Trophoblast cell (in vitro differentiated cells and primary cell): Measurements from ENCODE around the gene OR1M1.
"Not testable (repeated sequence)": the region's sequence is repeated elsewhere in the genome, so short reads cannot be mapped to it uniquely, and the experiment has no call there.

Experiments
- DNase-seq, 2 donors: peaks; one replicate each; pipeline ENCODE4 v3.0.0-alpha.2; 2016
- H2AFZ ChIP-seq: 2 replicates; pipeline ENCODE4 v1.6.1; 2013; ENCODE audit warnings: low read length, moderate library complexity, mild to moderate bottlenecking; ENCODE audit not compliant: insufficient read depth, poor library complexity
- H2AK5ac ChIP-seq: 2 replicates; pipeline ENCODE4 v1.6.1; 2013; ENCODE audit warnings: mild to moderate bottlenecking, low read length
- H2BK120ac ChIP-seq: 2 replicates; pipeline ENCODE4 v1.6.1; 2013; ENCODE audit warnings: low read length, mild to moderate bottlenecking, moderate library complexity; ENCODE audit not compliant: insufficient read depth, poor library complexity
- H2BK12ac ChIP-seq: 2 replicates; pipeline ENCODE4 v1.6.1; 2013; ENCODE audit warnings: mild to moderate bottlenecking, low read length, moderate library complexity
- H2BK5ac ChIP-seq: 2 replicates; pipeline ENCODE4 v1.6.1; 2013; ENCODE audit warnings: low read length, low read depth, moderate library complexity, mild to moderate bottlenecking; ENCODE audit not compliant: poor library complexity
- H3K14ac ChIP-seq: 2 replicates; pipeline ENCODE4 v1.6.1; 2013; ENCODE audit warnings: mild to moderate bottlenecking, low read length
- H3K18ac ChIP-seq: 2 replicates; pipeline ENCODE4 v1.6.1; 2013; ENCODE audit warnings: mild to moderate bottlenecking, low read length
- H3K23ac ChIP-seq: 2 replicates; pipeline ENCODE4 v1.6.1; 2013; ENCODE audit warnings: low read length
- H3K27ac ChIP-seq: 2 replicates; pipeline ENCODE4 v1.5.1; 2013; ENCODE audit warnings: low read depth, mild to moderate bottlenecking, inconsistent platforms, low read length, moderate library complexity
- H3K27me3 ChIP-seq: 2 replicates; pipeline ENCODE4 v1.6.1; 2013; ENCODE audit warnings: inconsistent platforms, mild to moderate bottlenecking, low read length, moderate library complexity; ENCODE audit not compliant: insufficient read depth
- H3K36me3 ChIP-seq, 2 experiments: 1 replicate in 1 of 2; 2 replicates in 1 of 2; pipeline ENCODE4 v1.6.1; 2013; ENCODE audit warnings: low read length in 2 of 2, mild to moderate bottlenecking in 2 of 2, moderate library complexity in 1 of 2; ENCODE audit not compliant: insufficient read depth in 2 of 2, control insufficient read depth in 1 of 2
- H3K4ac ChIP-seq: 2 replicates; pipeline ENCODE4 v1.6.1; 2013; ENCODE audit warnings: low read depth, mild to moderate bottlenecking, low read length, moderate library complexity
- H3K4me1 ChIP-seq, 2 experiments: 1 replicate in 1 of 2; 2 replicates in 1 of 2; pipeline ENCODE4 v1.6.1; 2013; ENCODE audit warnings: low read length in 2 of 2, mild to moderate bottlenecking in 2 of 2, moderate library complexity in 1 of 2; ENCODE audit not compliant: insufficient read depth in 2 of 2, control insufficient read depth in 1 of 2
- H3K4me2 ChIP-seq: 2 replicates; pipeline ENCODE4 v1.6.1; 2013; ENCODE audit warnings: inconsistent platforms, mild to moderate bottlenecking, low read length, moderate library complexity
- H3K4me3 ChIP-seq: 2 replicates; pipeline ENCODE4 v1.5.1; 2013; ENCODE audit warnings: mild to moderate bottlenecking, low read depth, low read length, inconsistent platforms
- H3K79me1 ChIP-seq: one replicate; pipeline ENCODE4 v1.6.1; 2013; ENCODE audit warnings: low read length
- H3K79me2 ChIP-seq: 2 replicates; pipeline ENCODE4 v1.6.1; 2013; ENCODE audit warnings: low read length, mild to moderate bottlenecking; ENCODE audit not compliant: control insufficient read depth, insufficient read depth, poor library complexity
- H3K9ac ChIP-seq: 2 replicates; pipeline ENCODE4 v1.6.1; 2013; ENCODE audit warnings: mild to moderate bottlenecking, low read length
- H3K9me3 ChIP-seq: 2 replicates; pipeline ENCODE4 v1.6.1; 2013; ENCODE audit warnings: low read depth, mild to moderate bottlenecking, control low read depth, inconsistent platforms, low read length; ENCODE audit not compliant: insufficient read depth
- H4K12ac ChIP-seq: 2 replicates; pipeline ENCODE4 v1.6.1; 2013; ENCODE audit warnings: low read depth, mild to moderate bottlenecking, low read length, moderate library complexity
- H4K8ac ChIP-seq: 2 replicates; pipeline ENCODE4 v1.6.1; 2013; ENCODE audit warnings: low read depth, mild to moderate bottlenecking, low read length, moderate library complexity
- H4K91ac ChIP-seq: one replicate; pipeline ENCODE4 v1.6.1; 2013; ENCODE audit warnings: low read depth, mild to moderate bottlenecking, low read length, moderate library complexity
- WGBS: extraction: QIAGEN DNeasy Blood & Tissue Kit; methylation state at CpG from one replicate; pipeline ENCODE4 v1.1.7; 2013; ENCODE audit warnings: missing lambda C conversion rate; ENCODE audit not compliant: insufficient read length, insufficient coverage; ENCODE audit errors: extremely low coverage; 5-methylcytosine and 5-hydroxymethylcytosine counted together

OR1M1 gene

DNA sequence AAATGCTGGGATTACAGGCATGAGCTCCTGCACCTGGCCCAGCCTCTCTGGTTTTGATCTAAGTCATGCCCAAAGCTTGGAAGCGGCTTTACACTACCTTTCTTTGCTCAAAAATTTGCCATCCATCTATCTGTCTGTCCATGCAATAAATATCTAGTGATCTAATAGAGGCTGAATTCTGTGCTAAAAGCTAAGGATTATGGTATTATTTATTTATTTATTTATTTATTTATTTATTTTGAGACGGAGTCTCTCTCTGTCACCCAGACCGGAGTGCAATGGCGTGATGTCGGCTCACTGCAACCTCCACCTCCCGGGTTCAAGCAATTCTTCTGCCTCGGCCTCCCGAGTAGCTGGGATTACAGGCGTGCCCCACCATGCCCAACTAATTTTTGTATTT is 30.7 kb upstream of the OR1M1 start:
- not testable (repeated sequence) for H3K27ac ChIP-seq, H3K36me3 ChIP-seq, H3K4me1 ChIP-seq, H2AFZ ChIP-seq, H3K79me2 ChIP-seq, H2BK12ac ChIP-seq, H2BK120ac ChIP-seq, H3K79me1 ChIP-seq, H3K18ac ChIP-seq, DNase-seq, H3K9me3 ChIP-seq, H3K4me3 ChIP-seq, H3K23ac ChIP-seq, H2BK5ac ChIP-seq, H3K4me2 ChIP-seq, H3K9ac ChIP-seq, H4K8ac ChIP-seq, H3K27me3 ChIP-seq, H3K4ac ChIP-seq, H4K91ac ChIP-seq, H4K12ac ChIP-seq, H2AK5ac ChIP-seq, H3K14ac ChIP-seq
- no CpG with 5 or more reads among the region's 9 CpGs for WGBS

DNA sequence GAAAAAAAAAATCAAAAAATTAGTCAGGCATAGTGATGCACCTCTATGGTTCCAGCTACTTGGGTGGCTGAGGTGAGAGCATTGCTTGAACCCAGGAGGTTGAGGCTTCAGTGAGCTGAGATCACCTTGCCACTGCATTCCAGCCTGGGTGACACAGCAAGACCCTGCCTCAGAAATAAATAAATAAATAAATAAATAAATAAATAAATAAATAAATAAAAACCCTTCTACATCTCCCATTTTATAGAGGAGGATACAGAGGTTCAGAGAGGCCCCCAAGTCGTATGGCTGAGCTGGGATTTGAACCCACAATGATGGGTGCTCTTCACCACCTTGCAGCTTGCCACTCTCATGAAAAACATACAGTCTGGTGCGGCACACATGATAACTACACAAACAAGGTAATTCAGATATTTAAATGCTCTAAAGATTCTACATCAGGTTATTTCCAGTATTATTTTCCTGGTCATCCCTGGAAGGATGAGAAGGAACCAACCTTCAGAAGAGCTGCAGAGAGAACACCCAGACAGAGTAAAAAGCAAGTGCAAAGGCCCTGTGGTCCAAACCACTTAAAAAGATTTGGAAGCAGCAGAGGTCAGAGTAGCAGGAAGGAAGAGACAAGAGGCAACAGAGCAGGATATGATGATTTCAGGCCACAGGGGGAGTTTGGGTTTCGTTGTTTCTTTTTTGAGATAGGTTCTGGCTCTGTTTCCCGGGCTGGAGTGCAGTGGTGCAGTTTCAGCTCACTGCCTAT is 29.2 kb upstream of the OR1M1 start:
- Histone ChIP-seq H3K14ac (no peak overlapping the region), H3K4me2 (no peak overlapping the region), H2AFZ (no peak overlapping the region), H3K4me3 (no peak overlapping the region), H3K9me3 (no peaks in the 10 kb centered on the region), H2BK12ac (no peak overlapping the region), H2AK5ac (no peak overlapping the region), H4K91ac (no peak overlapping the region), H2BK5ac (no peak overlapping the region), H2BK120ac (no peak overlapping the region), H3K4ac (no peak overlapping the region), H3K27ac (no peak overlapping the region), H4K12ac (no peak overlapping the region), H3K23ac (no peak overlapping the region), H3K27me3 (no peaks in the 10 kb centered on the region), H3K9ac (no peak overlapping the region), H4K8ac (no peak overlapping the region), H3K36me3 (no peaks in the 10 kb centered on the region), H3K18ac (no peak overlapping the region), H3K4me1 (peaks cover 3 to 7% of the 10 kb centered on the region in 2 experiments), H3K79me1 (peaks cover 5% of the 10 kb centered on the region), H3K79me2 (no peaks in the 10 kb centered on the region)
- DNase-seq: no peak
- no CpG with 5 or more reads among the region's 4 CpGs for WGBS

DNA sequence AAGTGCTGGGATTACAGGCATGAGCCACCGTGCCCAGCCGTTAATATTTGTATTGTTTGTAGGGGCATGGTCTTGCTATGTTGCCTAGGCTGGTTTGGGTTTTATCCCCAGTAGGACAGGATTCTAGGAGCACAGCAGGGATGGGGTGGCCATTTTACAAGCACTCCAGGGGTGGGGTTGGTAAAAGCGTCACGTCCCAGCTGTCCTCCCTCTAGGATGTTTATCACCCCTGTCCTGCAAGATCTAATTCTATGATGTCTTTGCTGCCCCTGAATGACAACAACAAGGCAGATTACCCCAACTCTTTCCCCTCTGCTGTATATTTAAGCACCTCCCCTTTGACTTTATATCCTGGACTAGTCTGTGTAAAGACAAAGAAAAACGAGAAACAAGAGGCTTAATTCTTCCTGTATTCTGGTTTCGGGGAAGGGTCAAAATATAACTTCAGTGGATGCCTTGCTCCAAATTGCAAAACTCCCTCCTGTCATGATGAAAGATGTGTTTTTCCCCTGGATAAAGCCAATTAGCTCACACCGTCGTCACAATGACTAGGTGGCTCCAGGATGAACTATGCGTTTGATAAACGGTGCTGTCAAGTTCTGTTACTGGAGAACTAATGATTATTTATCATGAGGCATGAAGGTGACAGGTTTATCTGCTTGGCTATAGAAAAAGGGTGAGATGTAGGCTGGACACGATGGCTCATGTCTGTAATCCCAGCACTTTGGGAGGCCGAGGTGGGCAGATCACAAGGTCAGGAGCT is 27.8 kb upstream of the OR1M1 start:
- Histone ChIP-seq H2AFZ (no peak overlapping the region), H3K4me2 (no peak overlapping the region), H2AK5ac (no peak overlapping the region), H3K4ac (no peak overlapping the region), H3K9ac (no peak overlapping the region), H3K79me2 (no peaks in the 10 kb centered on the region), H2BK5ac (no peak overlapping the region), H3K27ac (no peak overlapping the region), H3K27me3 (no peaks in the 10 kb centered on the region), H3K14ac (no peak overlapping the region), H3K4me1 (peaks cover 0 to 7% of the 10 kb centered on the region in 2 experiments), H3K9me3 (no peaks in the 10 kb centered on the region), H4K8ac (no peak overlapping the region), H3K36me3 (no peaks in the 10 kb centered on the region), H3K18ac (no peak overlapping the region), H2BK120ac (no peak overlapping the region), H4K91ac (no peak overlapping the region), H4K12ac (no peak overlapping the region), H3K23ac (no peak overlapping the region), H3K4me3 (no peak overlapping the region), H2BK12ac (no peak overlapping the region), H3K79me1 (peaks cover 3% of the 10 kb centered on the region)
- peak; percentile 66 to 70 for DNase-seq
- no CpG with 5 or more reads among the region's 12 CpGs for WGBS

DNA sequence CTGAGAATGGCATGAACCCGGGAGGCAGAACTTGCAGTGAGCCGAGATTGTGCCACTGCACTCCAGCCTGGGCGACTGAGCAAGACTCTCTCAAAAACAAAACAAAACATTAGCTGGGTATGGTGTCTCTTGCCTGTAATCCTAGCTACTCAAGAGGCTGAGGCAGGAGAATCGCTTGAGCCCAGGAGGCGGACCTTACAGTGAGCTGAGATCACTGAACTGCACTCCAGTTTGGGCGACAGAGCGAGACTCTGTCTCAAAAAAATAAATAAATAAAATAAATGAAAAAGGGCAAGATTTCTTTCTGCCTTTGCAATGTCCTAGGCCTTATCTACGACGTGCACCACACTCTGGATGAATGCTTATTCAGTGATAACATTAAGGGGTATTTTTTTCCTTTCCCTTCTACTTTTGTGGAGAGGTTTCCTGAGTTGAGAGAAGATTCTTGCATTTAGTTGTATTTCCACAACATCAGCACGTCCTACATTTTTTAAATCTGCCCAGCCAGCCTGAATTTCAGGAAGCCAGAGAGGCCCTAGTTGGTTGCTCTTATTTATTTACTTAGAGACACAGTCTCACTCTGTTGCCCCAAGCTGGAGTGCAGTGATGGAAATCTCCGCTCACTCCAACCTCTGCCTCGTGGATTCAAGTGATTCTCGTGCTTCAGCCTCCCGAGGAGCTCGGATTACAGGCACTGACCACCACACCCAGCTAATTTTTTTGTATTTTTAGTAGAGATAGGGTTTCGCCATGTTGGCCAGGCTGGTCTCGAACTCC is 26.1 kb upstream of the OR1M1 start:
- no peak overlapping the region for H3K14ac ChIP-seq
- H2AK5ac ChIP-seq: no peak overlapping the region
- no peak overlapping the region for H2BK120ac ChIP-seq
- no peak overlapping the region for H3K9ac ChIP-seq
- H3K79me2 ChIP-seq: no peaks in the 10 kb centered on the region
- H3K4ac ChIP-seq: no peak overlapping the region
- H3K4me1 ChIP-seq: peaks cover 0 to 3% of the 10 kb centered on the region in 2 experiments
- H3K4me3 ChIP-seq: no peak overlapping the region
- no peak overlapping the region for H3K27ac ChIP-seq
- no peaks in the 10 kb centered on the region for H3K27me3 ChIP-seq
- no CpG with 5 or more reads among the region's 17 CpGs for WGBS
- H3K79me1 ChIP-seq: no peaks in the 10 kb centered on the region
- H2BK5ac ChIP-seq: no peak overlapping the region
- H4K91ac ChIP-seq: no peak overlapping the region
- no peak overlapping the region for H2BK12ac ChIP-seq
- no peak overlapping the region for H3K18ac ChIP-seq
- no peak for DNase-seq
- H4K8ac ChIP-seq: no peak overlapping the region
- no peak overlapping the region for H2AFZ ChIP-seq
- no peaks in the 10 kb centered on the region for H3K9me3 ChIP-seq
- H3K4me2 ChIP-seq: no peak overlapping the region
- H3K36me3 ChIP-seq: no peaks in the 10 kb centered on the region
- no peak overlapping the region for H4K12ac ChIP-seq
- H3K23ac ChIP-seq: no peak overlapping the region
